ENCODE results near the gene APOBEC4. TPM values are rescaled to one million over a fixed set of nuclear protein-coding genes. Genes with fewer than 3 reads are reported as not detected.

Gene APOBEC4
- total and polyA plus RNA-seq, 2 experiments from 2014 or later, result 0.37 TPM; not detected in 1

DNA sequence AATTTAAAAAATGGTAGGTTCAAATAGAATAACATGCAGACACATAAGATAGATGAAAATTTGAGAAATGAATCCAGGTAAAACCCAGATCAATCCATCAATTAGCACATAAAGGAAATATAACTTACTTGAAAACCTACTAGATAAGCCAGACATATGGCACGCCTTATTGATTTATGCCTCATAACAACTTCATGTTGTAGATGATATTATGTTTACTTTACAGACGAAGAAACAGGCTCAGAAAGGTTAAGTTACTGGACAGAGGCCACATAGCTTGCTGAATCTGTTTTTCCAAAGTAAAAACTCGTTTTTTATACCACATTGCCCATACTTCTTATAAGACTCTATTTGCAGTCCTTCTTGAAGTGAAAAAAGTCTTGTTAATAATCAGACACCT, 40.7 kb downstream of the APOBEC4 start:
- Histone ChIP-seq H2AFZ (no peak overlapping the region), H3K36me3 (replicated peaks; ENCODE audit: insufficient read depth, low read depth) (no peaks in the 10 kb centered on the region), H3K4me3 (no peak overlapping the region), H3K4me1 (ENCODE audit: insufficient read depth) (no peaks in the 10 kb centered on the region), H3K9me3 (ENCODE audit: low read depth) (no peaks in the 10 kb centered on the region), H3K9me2 (replicated peaks; ENCODE audit: insufficient read depth) (no peaks in the 10 kb centered on the region), H3K79me2 (no peaks in the 10 kb centered on the region), H3K27me3 (no peaks in the 10 kb centered on the region), H3K27ac (no peak overlapping the region), H4K20me1 (ENCODE audit: insufficient read depth, poor library complexity, severe bottlenecking) (no peaks in the 10 kb centered on the region), H3K4me2 (no peak overlapping the region)
- DNase-seq (ENCODE audit: low spot score), result no peak
- TF ChIP-seq CTCF (IDR thresholded peaks at IDR 0.05; ENCODE audit: poor library complexity) (no peak), EZH2phosphoT487 (IDR thresholded peaks at IDR 0.05; ENCODE audit: low read depth, severe bottlenecking, unreplicated experiment) (no peak), EZH2 (IDR thresholded peaks at IDR 0.05; ENCODE audit: borderline replicate concordance) (no peak)
- 87% methylated on average over 3 of the region's 3 CpGs for WGBS (ENCODE audit: low lambda C conversion rate, missing lambda C conversion rate)

DNA sequence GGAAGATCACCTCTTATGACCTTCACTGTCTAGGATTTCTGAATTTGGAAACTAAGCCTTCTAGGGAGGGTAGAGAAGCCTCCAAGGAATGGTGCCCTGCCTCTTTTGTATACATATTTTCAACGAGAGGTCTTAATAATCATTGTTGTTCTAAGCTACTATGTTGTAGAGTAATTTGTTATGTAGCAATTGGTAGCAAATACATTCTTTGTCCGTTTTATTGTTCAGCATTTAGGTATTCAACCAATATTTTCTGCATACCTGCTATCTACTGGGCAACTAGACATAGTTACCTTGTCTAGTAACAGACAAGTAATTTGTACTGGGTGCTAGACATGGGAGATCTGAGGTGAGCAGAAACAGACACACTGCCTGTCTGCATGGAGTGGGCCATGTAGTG, 42.1 kb downstream of the APOBEC4 start:
- DNase-seq (ENCODE audit: low spot score), result no peak
- no peak overlapping the region for H2AFZ ChIP-seq
- H3K4me1 ChIP-seq (ENCODE audit: insufficient read depth), result no peaks in the 10 kb centered on the region
- H3K79me2 ChIP-seq, result no peaks in the 10 kb centered on the region
- no peak overlapping the region for H3K4me3 ChIP-seq
- 0% methylated on average over 2 of the region's 2 CpGs for WGBS (ENCODE audit: low lambda C conversion rate, missing lambda C conversion rate)
- no peak overlapping the region for H3K4me2 ChIP-seq
- H3K27me3 ChIP-seq, result no peaks in the 10 kb centered on the region
- no peaks in the 10 kb centered on the region for H4K20me1 ChIP-seq (ENCODE audit: insufficient read depth, poor library complexity, severe bottlenecking)
- H3K27ac ChIP-seq, result no peak overlapping the region
- H3K9me2 ChIP-seq (replicated peaks; ENCODE audit: insufficient read depth), result no peaks in the 10 kb centered on the region
- no peak for TF ChIP-seq CTCF (IDR thresholded peaks at IDR 0.05; ENCODE audit: poor library complexity)
- no peak for TF ChIP-seq EZH2 (IDR thresholded peaks at IDR 0.05; ENCODE audit: borderline replicate concordance)
- TF ChIP-seq EZH2phosphoT487 (IDR thresholded peaks at IDR 0.05; ENCODE audit: low read depth, severe bottlenecking, unreplicated experiment), result no peak
- no peaks in the 10 kb centered on the region for H3K36me3 ChIP-seq (replicated peaks; ENCODE audit: insufficient read depth, low read depth)
- no peaks in the 10 kb centered on the region for H3K9me3 ChIP-seq (ENCODE audit: low read depth)

- Histone ChIP-seq H3K9me2 (replicated peaks; ENCODE audit: insufficient read depth) (no peaks in the 10 kb centered on the region), H3K36me3 (replicated peaks; ENCODE audit: insufficient read depth, low read depth) (no peaks in the 10 kb centered on the region), H3K4me2 (no peak overlapping the region), H3K4me1 (ENCODE audit: insufficient read depth) (no peaks in the 10 kb centered on the region), H4K20me1 (ENCODE audit: insufficient read depth, poor library complexity, severe bottlenecking) (no peaks in the 10 kb centered on the region), H2AFZ (no peak overlapping the region), H3K27ac (no peak overlapping the region), H3K27me3 (no peaks in the 10 kb centered on the region), H3K9me3 (ENCODE audit: low read depth) (no peaks in the 10 kb centered on the region), H3K79me2 (no peaks in the 10 kb centered on the region), H3K4me3 (no peak overlapping the region)
- no peak for DNase-seq (ENCODE audit: low spot score)
- WGBS (ENCODE audit: low lambda C conversion rate, missing lambda C conversion rate), result 47% methylated on average over 3 of the region's 3 CpGs
- TF ChIP-seq CTCF (IDR thresholded peaks at IDR 0.05; ENCODE audit: poor library complexity) (no peak), EZH2 (IDR thresholded peaks at IDR 0.05; ENCODE audit: borderline replicate concordance) (no peak), EZH2phosphoT487 (IDR thresholded peaks at IDR 0.05; ENCODE audit: low read depth, severe bottlenecking, unreplicated experiment) (no peak)
Observed at GRCh38 chr1:183609759-183610452, 43.2 kb downstream of the APOBEC4 start.

Data from hepatocyte (in vitro differentiated cells).